SU-DHL-6 (cell line): ENCODE data around the gene APOC1.

Experiments used
- H2AFZ ChIP-seq: fragments of 200-600 bp; sonication (generic); 2 replicates; pipeline ENCODE4 v1.6.1; 2014; ENCODE audit warnings: low read depth, mild to moderate bottlenecking, moderate library complexity, mixed read lengths, antibody characterized with exemption, low read length; ENCODE audit not compliant: severe bottlenecking
- H3F3A ChIP-seq: fragments of 200-600 bp; shearing (Covaris generic); 2 replicates; pipeline ENCODE4 v1.6.0; 2016; ENCODE audit warnings: antibody characterized with exemption, mild to moderate bottlenecking; ENCODE audit not compliant: insufficient read depth
- H3K27ac ChIP-seq: fragments of 200-600 bp; sonication (generic); 2 replicates; pipeline ENCODE4 v1.5.1; 2016; ENCODE audit warnings: low read depth, mild to moderate bottlenecking, low read length, moderate library complexity, mixed read lengths
- H3K27me3 ChIP-seq: fragments of 200-600 bp; sonication (generic), shearing (Covaris generic); 2 replicates; pipeline ENCODE4 v1.6.0; 2014; ENCODE audit warnings: mild to moderate bottlenecking, low read length
- H3K36me3 ChIP-seq: fragments of 200-600 bp; sonication (generic); 2 replicates; pipeline ENCODE4 v1.6.1; 2014; ENCODE audit warnings: mild to moderate bottlenecking, low read length, mixed read lengths
- H3K4me2 ChIP-seq: fragments of 300-600, 200-600 bp; shearing (Covaris generic), sonication (generic); 2 replicates; pipeline ENCODE4 v1.6.0; 2014; ENCODE audit warnings: low read length, low read depth, mild to moderate bottlenecking; ENCODE audit not compliant: poor library complexity, severe bottlenecking
- H3K4me3 ChIP-seq: fragments of 200-600 bp; sonication (generic); 2 replicates; pipeline ENCODE4 v1.5.1; 2014; ENCODE audit warnings: antibody characterized with exemption, low read length, mild to moderate bottlenecking, mixed read lengths; ENCODE audit not compliant: insufficient read depth, poor library complexity, severe bottlenecking
- H3K79me2 ChIP-seq: fragments of 200-600 bp; sonication (generic); 2 replicates; pipeline ENCODE4 v1.6.1; 2014; ENCODE audit warnings: mild to moderate bottlenecking, low read length, moderate library complexity; ENCODE audit not compliant: insufficient read depth
- H3K9ac ChIP-seq: fragments of 200-600 bp; sonication (generic); 2 replicates; pipeline ENCODE4 v1.7.0; 2014; ENCODE audit warnings: mild to moderate bottlenecking, low read length
- H3K9me2 ChIP-seq: fragments of 200-600 bp; sonication (generic); replicated peaks from 2 replicates; pipeline ENCODE4 v1.6.1; 2014; ENCODE audit warnings: low read length; ENCODE audit not compliant: insufficient read depth
- H3K9me3 ChIP-seq: fragments of 200-600 bp; sonication (generic); 2 replicates; pipeline ENCODE4 v1.6.1; 2014; ENCODE audit warnings: low read length, mixed read lengths; ENCODE audit not compliant: insufficient read depth
- H4K20me1 ChIP-seq: fragments of 200-600 bp; sonication (generic); 2 replicates; pipeline ENCODE4 v1.6.1; 2014; ENCODE audit warnings: low read depth, mild to moderate bottlenecking, antibody characterized with exemption, low read length, moderate library complexity, mixed read lengths
- CTCF ChIP-seq: fragments of 200-600 bp; sonication (generic); IDR thresholded peaks from one replicate; pipeline ENCODE4 v1.5.1; 2017; ENCODE audit warnings: antibody characterized with exemption, mild to moderate bottlenecking, low read length, moderate library complexity; ENCODE audit not compliant: insufficient read depth, poor library complexity, severe bottlenecking
- EZH2phosphoT487 ChIP-seq: fragments of 200-600 bp; sonication (generic), shearing (Covaris generic); conservative IDR thresholded peaks from 2 replicates; pipeline ENCODE4 v1.6.1; 2018; ENCODE audit warnings: mild to moderate bottlenecking, antibody characterized with exemption, low read length, moderate library complexity, mixed read lengths

Gene APOC1

DNA sequence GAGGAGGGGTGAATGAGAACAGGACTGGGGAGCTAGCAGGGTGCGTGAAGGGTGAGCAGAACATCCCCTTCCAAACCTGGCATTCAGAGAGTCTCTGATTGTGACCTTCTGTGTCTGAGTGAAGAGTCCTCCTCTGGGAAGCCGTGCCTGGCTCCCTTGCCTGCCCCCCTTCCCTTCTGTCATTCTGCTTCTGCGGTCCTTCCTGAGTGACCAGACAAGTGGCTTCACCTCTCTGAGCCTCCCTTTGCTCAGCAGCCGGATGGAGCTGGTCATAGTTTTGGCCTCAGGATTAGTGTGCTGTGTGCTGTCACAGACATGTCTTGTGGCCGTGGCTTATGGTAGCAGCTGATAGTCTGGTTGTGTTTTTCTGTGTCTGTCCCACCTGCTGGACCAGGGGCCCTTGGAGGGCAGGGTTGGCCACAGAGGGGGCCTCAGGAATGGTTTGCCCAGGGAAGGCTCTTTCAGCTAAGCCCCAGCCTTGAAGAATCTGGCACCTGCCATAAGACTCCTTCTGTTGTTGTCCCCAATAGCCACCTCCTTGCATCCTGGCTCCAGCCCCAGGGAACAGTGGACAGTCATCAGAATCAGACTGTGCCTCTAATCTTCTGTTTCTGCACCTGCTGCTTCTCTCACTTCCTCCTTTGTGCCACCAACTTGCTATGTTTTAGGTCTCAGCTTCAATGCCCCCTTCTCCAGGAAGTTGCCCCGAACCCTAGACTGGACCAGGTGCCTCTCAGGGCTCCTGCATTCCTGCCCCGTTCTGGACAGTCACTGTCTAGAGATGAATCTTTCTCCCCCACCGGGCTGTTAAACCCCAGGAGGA, 46.7 kb downstream of the APOC1 start:
- Histone ChIP-seq H3K4me3 (no peak overlapping the region), H3K27me3 (no peaks in the 10 kb centered on the region), H2AFZ (no peak overlapping the region), H3K9me3 (no peaks in the 10 kb centered on the region), H3K9ac (peak overlapping the region; percentile 43), H3F3A (peaks cover 13% of the 10 kb centered on the region), H3K9me2 (no peaks in the 10 kb centered on the region), H3K4me2 (peak overlapping the region; percentile 53), H3K36me3 (peaks cover 15% of the 10 kb centered on the region), H3K79me2 (peaks cover 69% of the 10 kb centered on the region), H4K20me1 (no peaks in the 10 kb centered on the region), H3K27ac (peak overlapping the region; percentile 88)
- no peak for TF ChIP-seq EZH2phosphoT487
- no peak for TF ChIP-seq CTCF

DNA sequence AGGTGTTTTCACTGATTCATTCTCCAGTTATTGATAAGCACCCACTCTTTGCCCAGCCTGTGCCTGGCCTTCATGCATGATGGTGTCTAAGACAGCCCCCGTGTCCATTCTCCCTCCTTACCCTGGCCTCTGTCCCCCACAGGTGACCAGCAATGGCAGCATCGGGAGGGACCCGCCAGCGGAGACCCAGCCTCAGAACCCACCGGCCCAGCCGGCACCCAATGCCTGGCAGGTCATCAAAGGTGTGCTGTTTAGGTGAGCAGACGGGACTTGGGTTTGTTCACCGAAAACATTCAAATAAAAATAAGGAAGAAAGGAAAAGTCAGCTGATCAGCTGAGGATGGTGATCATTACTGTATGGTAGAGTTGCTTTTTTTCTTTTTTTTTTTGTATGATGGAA, 47.4 kb downstream of the APOC1 start:
- Histone ChIP-seq H3K9ac (peak overlapping the region; percentile 43), H3K9me2 (no peaks in the 10 kb centered on the region), H3K9me3 (no peaks in the 10 kb centered on the region), H2AFZ (no peak overlapping the region), H3F3A (peaks cover 13% of the 10 kb centered on the region), H3K36me3 (peaks cover 15% of the 10 kb centered on the region), H3K79me2 (peaks cover 62% of the 10 kb centered on the region), H4K20me1 (no peaks in the 10 kb centered on the region), H3K4me3 (no peak overlapping the region), H3K4me2 (peak overlapping the region; percentile 53), H3K27ac (peak overlapping the region; percentile 88), H3K27me3 (no peaks in the 10 kb centered on the region)
- no peak for TF ChIP-seq EZH2phosphoT487
- TF ChIP-seq CTCF = no peak

DNA sequence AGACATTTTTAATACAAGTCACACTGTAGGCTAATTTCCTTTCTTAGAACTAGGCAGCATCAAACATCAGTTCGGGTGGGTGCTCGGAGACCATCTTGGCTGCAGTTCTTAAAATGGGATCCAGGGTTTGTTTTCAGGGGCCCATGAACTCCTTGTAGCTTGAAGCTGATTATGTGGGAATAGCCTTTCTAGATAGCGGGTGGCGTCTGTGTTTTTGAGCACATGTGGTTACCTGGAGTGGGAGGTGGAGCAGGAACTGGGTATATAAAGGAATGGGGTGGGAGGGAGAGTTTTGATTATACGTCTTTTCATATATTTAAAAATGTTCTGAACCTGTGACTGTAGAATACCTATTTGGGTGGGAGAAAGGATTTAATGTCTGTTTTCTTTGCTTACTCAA, 53.7 kb downstream of the APOC1 start:
- Histone ChIP-seq H2AFZ (no peak overlapping the region), H4K20me1 (no peaks in the 10 kb centered on the region), H3K27me3 (no peaks in the 10 kb centered on the region), H3K4me2 (no peak overlapping the region), H3K9me3 (no peaks in the 10 kb centered on the region), H3K36me3 (peaks cover 8% of the 10 kb centered on the region; the same call in 1 of the 2 replicates), H3F3A (no peaks in the 10 kb centered on the region), H3K9me2 (no peaks in the 10 kb centered on the region), H3K4me3 (no peak overlapping the region), H3K79me2 (peaks cover 35% of the 10 kb centered on the region), H3K27ac (no peak overlapping the region), H3K9ac (no peak overlapping the region)
- TF ChIP-seq CTCF (no peak), EZH2phosphoT487 (no peak)
